Neural crest cell (in vitro differentiated cells): ENCODE data around the gene MYCN. TPM values are rescaled to one million over a fixed set of nuclear protein-coding genes. Genes with fewer than 3 reads are reported as not detected.

Experiments used
- DNase-seq: peaks from one replicate; pipeline ENCODE4 v3.0.0; 2021; ENCODE audit warnings: low read depth, mixed read lengths, low spot score
- H3K27ac Mint-ChIP-seq: one replicate; pipeline ENCODE4 v1.8.0; 2021; ENCODE audit warnings: mild to moderate bottlenecking, mixed read lengths; ENCODE audit not compliant: unreplicated experiment
- H3K27me3 Mint-ChIP-seq: 2 replicates; pipeline ENCODE4 v1.8.0; 2021; ENCODE audit warnings: low read depth, mild to moderate bottlenecking, mixed read lengths
- H3K36me3 Mint-ChIP-seq: 2 replicates; pipeline ENCODE4 v1.8.0; 2021; ENCODE audit warnings: low read depth, mild to moderate bottlenecking, mixed read lengths
- H3K4me1 Mint-ChIP-seq: 2 replicates; pipeline ENCODE4 v1.8.0; 2021; ENCODE audit warnings: mixed read lengths
- H3K4me3 Mint-ChIP-seq: one replicate; pipeline ENCODE4 v1.8.0; 2021; ENCODE audit warnings: mild to moderate bottlenecking, mixed read lengths
- H3K9me3 Mint-ChIP-seq: 2 replicates; pipeline ENCODE4 v1.8.0; 2021; ENCODE audit warnings: mixed read lengths
- CTCF ChIP-seq: fragments of 200-600 bp; sonication (generic); conservative IDR thresholded peaks from 2 replicates; pipeline ENCODE4 v1.5.0; 2021; ENCODE audit warnings: antibody characterized with exemption, mild to moderate bottlenecking
- total RNA-seq: library from RNA; stranded (reverse); gene quantifications from 2 replicates; pipeline ENCODE4 v1.2.1, GENCODE V29; 2021

Gene MYCN
- total RNA-seq, 1 donor from 2014 or later: 144 TPM

DNA sequence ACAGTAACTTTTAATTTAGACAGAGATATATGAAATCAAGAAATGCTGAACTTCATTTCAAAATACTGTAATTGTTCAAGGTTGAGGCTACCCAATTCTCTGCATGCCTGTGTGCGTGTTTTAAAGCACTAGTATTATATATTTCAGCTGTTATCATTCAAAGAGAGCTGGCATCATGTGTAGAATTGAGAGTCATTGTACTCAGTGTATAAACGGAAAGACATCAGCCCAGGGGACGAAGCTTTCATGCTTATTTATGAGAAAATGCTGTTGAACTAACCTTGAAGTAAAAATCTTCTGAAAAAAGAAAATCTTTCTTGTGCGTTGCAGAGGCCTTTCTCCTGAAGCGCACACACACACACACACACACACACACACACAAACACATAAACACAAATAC lies 48.4 kb downstream of the MYCN start:
- TF ChIP-seq CTCF: no peak
- H3K27ac Mint-ChIP-seq: no peak overlapping the region

GRCh38 chr2:15989559-15989958 lies 49.2 kb downstream of the MYCN start:
- DNase-seq: no peak
- H3K27ac Mint-ChIP-seq: no peak overlapping the region
- no peak for TF ChIP-seq CTCF
- no peaks in the 10 kb centered on the region for H3K27me3 Mint-ChIP-seq
- no peaks in the 10 kb centered on the region for H3K9me3 Mint-ChIP-seq
- no peaks in the 10 kb centered on the region for H3K36me3 Mint-ChIP-seq
- no peak overlapping the region for H3K4me3 Mint-ChIP-seq
- H3K4me1 Mint-ChIP-seq: peaks cover 36% of the 10 kb centered on the region

More for the DNA sequence above, 48.4 kb downstream of the MYCN start:
- Mint-ChIP-seq H3K9me3 (no peaks in the 10 kb centered on the region), H3K36me3 (no peaks in the 10 kb centered on the region), H3K4me1 (peaks cover 36% of the 10 kb centered on the region), H3K4me3 (no peak overlapping the region), H3K27me3 (no peaks in the 10 kb centered on the region)
- DNase-seq: no peak

- H3K36me3 Mint-ChIP-seq: no peaks in the 10 kb centered on the region
Observed at GRCh38 chr2:15990151-15991101, 50.1 kb downstream of the MYCN start.

DNA sequence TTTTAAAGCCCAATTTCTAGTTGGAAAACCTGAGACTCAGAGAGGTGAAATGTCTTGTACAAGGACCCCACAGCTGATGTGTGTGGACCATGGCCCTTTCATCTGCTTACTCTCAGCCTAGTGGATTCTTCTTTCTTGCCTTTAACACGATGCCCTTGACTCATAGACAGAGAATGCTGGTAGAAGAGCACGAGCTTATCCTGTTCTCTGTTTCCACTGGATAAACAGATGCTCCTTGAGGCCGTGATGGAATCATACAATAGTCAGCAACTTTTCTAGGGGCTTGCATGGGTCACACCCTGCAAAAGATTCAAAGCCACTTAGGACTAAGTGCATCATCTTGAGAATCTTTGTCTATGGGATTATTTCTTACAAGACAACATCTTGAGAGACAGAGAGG lies 50.9 kb downstream of the MYCN start:
- no peaks in the 10 kb centered on the region for H3K27me3 Mint-ChIP-seq
- H3K9me3 Mint-ChIP-seq: no peaks in the 10 kb centered on the region
- H3K36me3 Mint-ChIP-seq: no peaks in the 10 kb centered on the region
- H3K4me3 Mint-ChIP-seq: no peak overlapping the region
- no peak for DNase-seq
- TF ChIP-seq CTCF: no peak
- H3K4me1 Mint-ChIP-seq: peaks cover 40% of the 10 kb centered on the region
- H3K27ac Mint-ChIP-seq: no peak overlapping the region

More at GRCh38 chr2:15990151-15991101, 50.1 kb downstream of the MYCN start:
- Mint-ChIP-seq H3K27ac (no peak overlapping the region), H3K4me1 (peaks cover 40% of the 10 kb centered on the region), H3K4me3 (no peak overlapping the region), H3K27me3 (no peaks in the 10 kb centered on the region), H3K9me3 (no peaks in the 10 kb centered on the region)
- no peak for TF ChIP-seq CTCF
- DNase-seq: no peak

DNA sequence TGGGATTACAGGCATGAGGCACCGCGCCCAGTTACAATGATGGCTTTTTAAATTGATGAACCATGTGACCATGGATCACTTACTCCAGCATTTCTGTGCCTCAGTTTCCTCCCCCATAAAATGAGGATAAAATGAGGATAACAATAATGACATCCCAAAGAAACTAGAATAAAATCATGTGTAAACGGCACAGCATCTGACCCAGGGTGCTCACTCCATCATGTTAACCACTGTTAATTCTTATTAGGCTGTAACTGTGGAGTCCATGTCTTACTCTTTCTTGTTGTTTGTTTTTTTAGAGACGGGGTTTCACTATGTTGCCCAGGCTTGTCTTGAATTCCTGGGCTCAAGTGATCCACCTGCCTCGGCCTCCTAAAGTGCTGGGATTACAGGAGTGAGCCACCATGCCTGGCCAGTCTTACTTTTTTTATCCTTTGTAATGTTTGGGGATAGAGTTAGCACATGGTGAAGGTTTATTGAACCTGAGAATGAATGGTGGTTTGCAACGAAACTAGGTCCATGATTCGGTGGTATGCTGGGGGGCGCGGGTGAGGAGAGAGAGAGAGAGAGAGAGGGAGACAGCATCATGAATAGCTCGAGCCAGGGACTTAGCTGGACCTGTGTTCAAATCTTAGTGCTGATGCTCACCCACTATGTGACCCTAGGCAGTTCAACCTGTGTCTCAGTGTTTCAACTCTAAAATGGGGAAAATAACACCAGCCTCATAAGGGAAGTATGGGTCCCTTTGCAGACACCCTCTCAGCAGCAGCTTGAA lies 52.3 kb downstream of the MYCN start:
- no peak overlapping the region for H3K4me3 Mint-ChIP-seq
- no peak for DNase-seq
- peaks cover 46% of the 10 kb centered on the region for H3K4me1 Mint-ChIP-seq
- no peaks in the 10 kb centered on the region for H3K9me3 Mint-ChIP-seq
- H3K27me3 Mint-ChIP-seq: no peaks in the 10 kb centered on the region
- H3K36me3 Mint-ChIP-seq: no peaks in the 10 kb centered on the region
- H3K27ac Mint-ChIP-seq: no peak overlapping the region
- TF ChIP-seq CTCF: no peak
